ENCODE results near the gene ST7. TPM values are rescaled to one million over a fixed set of nuclear protein-coding genes. Genes with fewer than 3 reads are reported as not detected.

The ST7 gene
- total RNA-seq, 1 donor from 2014 or later: 8.3 TPM

- POLR2A ChIA-PET: no interaction called here
Measured at GRCh38 chr7:117143066-117143465, 189.8 kb downstream of the ST7 start.

GRCh38 chr7:117143580-117143979 lies 190.3 kb downstream of the ST7 start:
- Mint-ChIP-seq H3K9me3 (no peaks in the 10 kb centered on the region), H3K27me3 (no peaks in the 10 kb centered on the region), H3K36me3 (ENCODE audit: low read depth) (no peaks in the 10 kb centered on the region), H3K4me3 (no peak overlapping the region), H3K4me1 (no peaks in the 10 kb centered on the region), H3K27ac (no peak overlapping the region)
- CTCF ChIA-PET: no interaction called here
- DNase-seq (no peak), ATAC-seq (ENCODE audit: low read depth) (no peak)
- POLR2A ChIA-PET: no interaction called here
- intact Hi-C loops (cut with micrococcal nuclease): no loop called here
- TF ChIP-seq, protein P1, sequence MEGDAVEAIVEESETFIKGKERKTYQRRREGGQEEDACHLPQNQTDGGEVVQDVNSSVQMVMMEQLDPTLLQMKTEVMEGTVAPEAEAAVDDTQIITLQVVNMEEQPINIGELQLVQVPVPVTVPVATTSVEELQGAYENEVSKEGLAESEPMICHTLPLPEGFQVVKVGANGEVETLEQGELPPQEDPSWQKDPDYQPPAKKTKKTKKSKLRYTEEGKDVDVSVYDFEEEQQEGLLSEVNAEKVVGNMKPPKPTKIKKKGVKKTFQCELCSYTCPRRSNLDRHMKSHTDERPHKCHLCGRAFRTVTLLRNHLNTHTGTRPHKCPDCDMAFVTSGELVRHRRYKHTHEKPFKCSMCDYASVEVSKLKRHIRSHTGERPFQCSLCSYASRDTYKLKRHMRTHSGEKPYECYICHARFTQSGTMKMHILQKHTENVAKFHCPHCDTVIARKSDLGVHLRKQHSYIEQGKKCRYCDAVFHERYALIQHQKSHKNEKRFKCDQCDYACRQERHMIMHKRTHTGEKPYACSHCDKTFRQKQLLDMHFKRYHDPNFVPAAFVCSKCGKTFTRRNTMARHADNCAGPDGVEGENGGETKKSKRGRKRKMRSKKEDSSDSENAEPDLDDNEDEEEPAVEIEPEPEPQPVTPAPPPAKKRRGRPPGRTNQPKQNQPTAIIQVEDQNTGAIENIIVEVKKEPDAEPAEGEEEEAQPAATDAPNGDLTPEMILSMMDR (IDR thresholded peaks at IDR 0.05): no peak

More at GRCh38 chr7:117143066-117143465, 189.8 kb downstream of the ST7 start:
- Mint-ChIP-seq H3K27me3 (no peaks in the 10 kb centered on the region), H3K9me3 (no peaks in the 10 kb centered on the region), H3K4me1 (no peaks in the 10 kb centered on the region), H3K4me3 (no peak overlapping the region), H3K36me3 (ENCODE audit: low read depth) (no peaks in the 10 kb centered on the region), H3K27ac (no peak overlapping the region)
- CTCF ChIA-PET: no interaction called here
- DNase-seq (no peak), ATAC-seq (ENCODE audit: low read depth) (no peak)
- intact Hi-C loops (cut with micrococcal nuclease): no loop called here
- TF ChIP-seq, protein P1 (IDR thresholded peaks at IDR 0.05): no peak

DNA sequence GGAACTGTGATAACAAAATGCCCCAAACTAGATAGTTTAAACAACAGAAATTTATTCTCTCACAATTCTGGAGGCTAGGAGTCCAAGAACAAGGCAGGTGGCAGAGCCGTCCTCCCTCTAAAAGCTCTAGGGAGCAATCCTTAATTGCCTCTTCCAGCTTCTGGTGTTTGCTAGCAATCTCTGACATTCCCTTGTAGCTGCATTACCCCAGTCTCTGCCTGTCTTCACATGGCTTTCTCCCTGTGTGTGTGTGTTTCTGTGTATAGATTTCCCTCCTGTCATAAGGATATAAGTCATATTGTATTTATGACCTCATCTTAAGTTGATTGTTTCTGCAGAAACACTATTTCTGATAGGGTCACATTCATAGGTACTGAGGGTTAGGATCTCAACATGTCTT lies 192.0 kb downstream of the ST7 start:
- intact Hi-C loops (cut with micrococcal nuclease): no loop called here
- Mint-ChIP-seq H3K27ac (no peak overlapping the region), H3K4me1 (no peaks in the 10 kb centered on the region), H3K4me3 (no peak overlapping the region), H3K36me3 (ENCODE audit: low read depth) (no peaks in the 10 kb centered on the region), H3K9me3 (no peaks in the 10 kb centered on the region), H3K27me3 (no peaks in the 10 kb centered on the region)
- no peak for DNase-seq
- ChIA-PET CTCF (interaction anchor here (1.2 kb wide), 1 partner anchor 17 kb away, joined by 3 read pairs; no protein-coding TSS in a partner anchor), POLR2A (no interaction called here)
- TF ChIP-seq, protein P1 (IDR thresholded peaks at IDR 0.05): no peak
- no peak for ATAC-seq (ENCODE audit: low read depth)

GRCh38 chr7:117146059-117146458 lies 192.8 kb downstream of the ST7 start:
- H3K36me3 Mint-ChIP-seq (ENCODE audit: low read depth): no peaks in the 10 kb centered on the region
- DNase-seq (no peak), ATAC-seq (ENCODE audit: low read depth) (no peak)
- TF ChIP-seq, protein P1 (IDR thresholded peaks at IDR 0.05): no peak
- no peaks in the 10 kb centered on the region for H3K4me1 Mint-ChIP-seq
- H3K27me3 Mint-ChIP-seq: no peaks in the 10 kb centered on the region
- intact Hi-C loops (cut with micrococcal nuclease): no loop called here
- ChIA-PET POLR2A (no interaction called here), CTCF (no interaction called here)
- no peaks in the 10 kb centered on the region for H3K9me3 Mint-ChIP-seq
- no peak overlapping the region for H3K27ac Mint-ChIP-seq
- no peak overlapping the region for H3K4me3 Mint-ChIP-seq

- Mint-ChIP-seq H3K4me3 (no peak overlapping the region), H3K36me3 (ENCODE audit: low read depth) (no peaks in the 10 kb centered on the region), H3K27ac (no peak overlapping the region), H3K9me3 (no peaks in the 10 kb centered on the region), H3K4me1 (no peaks in the 10 kb centered on the region), H3K27me3 (no peaks in the 10 kb centered on the region)
- no peak for ATAC-seq (ENCODE audit: low read depth)
- DNase-seq: no peak
- TF ChIP-seq, protein P1 (IDR thresholded peaks at IDR 0.05): no peak
- ChIA-PET CTCF (no interaction called here), POLR2A (no interaction called here)
- intact Hi-C loops (cut with micrococcal nuclease): no loop called here
Measured at GRCh38 chr7:117146511-117146910, 193.2 kb downstream of the ST7 start.
